NCI-H1092 (cell line): ENCODE measurements around the gene PACRG.

Source experiments
- DNase-seq: peaks from one replicate; lab custom pipeline; 2025; lab: John Stamatoyannopoulos, UW

The PACRG gene

DNA sequence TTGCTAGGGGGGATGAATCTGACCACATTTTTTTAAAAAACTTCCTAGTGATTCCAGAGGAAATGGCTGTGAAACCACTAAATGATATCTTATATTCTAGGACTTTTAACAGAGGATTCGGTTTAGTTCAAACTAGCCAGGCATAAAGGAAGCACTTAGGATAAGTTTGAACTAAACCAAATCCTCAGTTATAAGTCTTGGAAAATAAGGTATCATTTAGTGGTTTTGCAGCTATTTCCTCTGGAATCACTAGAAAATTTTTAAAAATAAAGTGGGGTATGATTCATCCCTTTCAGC lies 358.8 kb downstream of the PACRG start:
- no peak for DNase-seq

- no peak for DNase-seq
Measured at GRCh38 chr6:163087981-163088380, 360.2 kb downstream of the PACRG start.

GRCh38 chr6:163092876-163093275 lies 365.1 kb downstream of the PACRG start:
- DNase-seq, result no peak

GRCh38 chr6:163094881-163095280 lies 367.1 kb downstream of the PACRG start:
- no peak for DNase-seq

GRCh38 chr6:163095401-163095800 lies 367.6 kb downstream of the PACRG start:
- DNase-seq, result no peak

DNA sequence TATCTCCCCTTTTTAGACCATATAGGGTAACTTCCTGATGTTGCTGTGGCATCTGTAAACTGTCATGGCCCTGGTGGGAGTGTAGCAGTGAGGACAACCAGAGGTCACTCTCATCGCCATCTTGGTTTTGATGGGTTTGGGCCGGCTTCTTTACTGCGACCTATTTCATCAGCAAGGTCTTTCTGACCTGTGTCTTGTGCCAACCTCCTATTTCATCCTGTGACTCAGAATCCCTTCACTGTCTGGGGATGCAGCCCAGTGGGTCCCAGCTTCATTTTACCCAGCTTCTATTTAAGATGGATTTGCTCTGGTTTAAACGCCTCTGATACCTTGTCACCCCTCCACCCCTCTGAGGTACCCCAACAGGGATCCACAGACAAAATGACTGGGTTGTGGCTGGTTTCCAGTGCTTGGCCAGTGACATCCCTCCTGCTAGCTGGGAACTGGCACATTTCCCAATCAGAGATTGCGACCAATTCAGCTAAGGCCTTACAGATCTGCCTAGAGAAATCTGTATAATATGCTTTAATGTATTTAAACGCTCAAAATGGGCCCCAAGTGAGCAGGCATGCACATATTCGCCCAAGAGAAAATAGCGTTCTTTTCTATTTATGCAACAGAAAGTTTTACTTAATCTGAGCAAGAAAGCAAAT lies 371.2 kb downstream of the PACRG start:
- DNase-seq, result no peak

DNA sequence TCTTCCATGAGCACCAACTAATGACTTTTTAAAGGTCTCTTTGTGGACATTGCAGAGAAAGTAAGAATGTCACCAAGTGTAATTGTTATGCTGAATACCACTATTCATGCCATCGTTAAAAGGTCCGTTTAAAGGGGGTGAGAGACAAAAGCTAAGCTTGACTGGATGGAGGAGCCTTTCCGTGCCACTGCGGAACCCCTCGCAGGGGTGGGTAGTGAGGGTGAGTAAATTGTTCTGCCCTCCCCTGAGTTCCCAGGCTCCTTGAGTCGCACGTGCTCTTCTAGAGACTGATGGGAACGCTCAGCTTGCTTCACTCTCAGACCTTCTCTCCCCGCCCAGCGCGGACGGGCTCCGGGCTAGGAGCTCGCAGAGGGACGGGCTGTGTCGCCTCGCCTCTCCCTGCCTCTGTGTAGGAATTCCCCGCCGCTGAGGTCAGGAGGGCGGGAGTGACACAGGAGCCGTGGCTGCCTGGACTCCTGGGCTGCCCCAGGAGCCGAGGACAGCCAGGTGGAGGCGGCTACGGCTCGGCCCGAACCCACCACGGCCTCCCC lies 371.9 kb downstream of the PACRG start:
- DNase-seq, result no peak

GRCh38 chr6:163100259-163100658 lies 372.5 kb downstream of the PACRG start:
- DNase-seq, result no peak

GRCh38 chr6:163113358-163113962 lies 385.7 kb downstream of the PACRG start:
- no peak for DNase-seq

DNA sequence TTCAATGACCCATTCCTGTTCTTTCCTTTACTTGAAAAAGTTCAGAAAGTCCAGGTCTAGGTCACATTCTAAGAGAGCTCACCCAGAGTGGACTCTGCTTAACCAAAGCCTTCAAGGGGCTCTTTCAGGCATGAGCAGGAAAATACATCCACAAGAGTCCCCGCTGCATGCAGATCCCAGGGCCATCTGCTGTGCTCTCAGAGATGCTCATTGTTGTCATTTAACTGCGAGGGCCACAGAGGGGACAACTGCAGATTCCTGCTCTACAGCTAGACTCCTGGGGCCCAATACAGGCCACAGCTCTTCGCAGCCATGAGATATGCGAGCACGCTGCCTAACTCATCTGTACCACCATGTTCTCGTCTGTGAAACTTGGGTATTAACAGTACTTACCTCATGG lies 391.2 kb downstream of the PACRG start:
- no peak for DNase-seq

DNA sequence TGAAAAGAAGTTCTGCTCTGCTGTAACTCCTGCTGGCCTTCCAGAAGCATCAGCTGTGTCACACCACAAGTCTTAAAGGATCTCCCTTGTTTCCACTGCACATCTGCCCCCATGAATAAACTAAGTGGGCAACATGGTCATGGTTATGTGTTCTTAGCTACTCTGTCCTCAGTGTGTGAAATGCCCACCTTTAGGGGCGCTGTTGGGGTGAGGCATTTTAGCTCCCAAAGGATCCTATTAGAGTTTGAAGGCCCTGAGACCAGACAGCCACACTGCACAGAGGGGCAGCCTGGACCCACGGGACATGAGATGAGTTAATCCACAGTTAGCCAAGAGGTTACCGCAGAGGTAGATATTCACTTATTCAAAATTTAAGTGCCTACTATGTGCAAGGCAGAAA lies 392.4 kb downstream of the PACRG start:
- DNase-seq, result no peak

DNA sequence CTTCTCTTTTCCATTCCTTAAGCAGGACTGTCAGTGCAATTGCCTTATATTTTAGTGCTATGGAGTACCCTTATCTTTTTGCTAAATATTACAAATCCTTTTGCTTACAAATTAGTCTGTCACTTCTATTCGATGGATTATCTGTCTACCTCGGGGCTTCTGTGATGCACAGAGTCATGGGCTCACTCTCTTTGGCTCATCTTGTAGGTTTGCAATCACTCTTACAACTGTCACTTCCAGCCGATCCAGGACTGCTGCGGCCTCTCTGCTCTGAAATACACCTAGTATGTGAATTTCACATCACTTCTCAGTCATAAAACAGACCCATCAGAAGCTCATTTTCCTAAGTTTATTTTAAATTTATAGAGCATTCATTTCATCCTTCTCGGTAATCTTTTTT lies 393.5 kb downstream of the PACRG start:
- no peak for DNase-seq

DNA sequence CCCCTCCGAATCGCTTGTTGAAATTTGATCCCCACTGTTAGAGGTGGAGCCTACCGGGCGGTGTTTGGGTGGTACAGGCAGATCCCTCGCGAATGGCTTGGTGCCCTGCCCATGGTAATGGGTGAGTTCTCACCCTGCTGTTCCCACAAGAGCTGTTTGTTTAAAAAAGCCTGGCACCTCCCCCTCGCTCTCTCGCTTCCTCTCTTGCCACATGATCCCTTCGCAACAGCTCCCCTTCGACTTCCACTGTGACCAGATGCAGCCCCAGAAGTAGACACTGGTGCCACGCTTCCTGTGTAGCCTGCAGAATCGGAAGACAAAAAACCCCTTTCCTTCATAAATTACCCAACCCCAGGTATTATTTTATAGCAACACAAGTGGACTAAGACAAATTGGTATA lies 394.6 kb downstream of the PACRG start:
- no peak for DNase-seq

DNA sequence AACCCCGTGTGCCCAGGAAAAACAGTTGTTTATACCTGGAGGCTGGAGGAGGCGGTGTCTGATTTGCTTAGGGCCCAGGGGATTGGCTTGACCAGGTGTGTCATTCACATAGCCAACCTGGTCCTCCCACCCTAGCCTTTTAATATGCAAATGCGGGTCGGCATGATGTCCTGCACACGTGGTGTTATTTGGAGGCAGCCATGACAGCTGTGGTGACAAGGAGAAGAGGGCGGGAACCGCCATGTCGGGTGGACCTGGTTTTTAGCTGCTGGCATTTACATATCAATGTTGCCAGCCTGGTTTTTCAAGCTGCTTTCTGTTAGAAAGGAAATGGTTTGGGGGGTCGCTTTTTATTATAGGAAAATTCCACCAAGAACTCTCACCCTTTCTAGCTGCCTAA lies 395.3 kb downstream of the PACRG start:
- DNase-seq, result no peak

DNA sequence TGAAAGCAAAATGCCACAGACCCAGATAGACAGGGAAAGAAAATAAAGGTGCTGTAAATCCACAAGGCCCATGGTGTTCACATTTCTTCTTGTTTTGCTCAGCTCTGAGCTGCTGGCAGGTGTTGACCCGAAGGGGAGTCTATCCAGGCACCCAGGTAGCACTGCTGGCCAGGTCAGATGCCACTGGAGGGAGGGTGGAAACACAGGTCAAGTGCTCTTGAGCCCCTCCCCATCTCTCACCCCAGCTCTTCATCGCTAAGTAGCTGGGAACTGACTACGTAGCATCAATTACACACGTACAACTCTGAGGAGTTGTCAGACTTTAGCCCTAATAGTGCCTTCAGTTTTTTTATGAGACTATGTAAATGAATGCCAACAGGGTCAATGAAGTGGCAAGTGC lies 399.0 kb downstream of the PACRG start:
- DNase-seq, result no peak

DNA sequence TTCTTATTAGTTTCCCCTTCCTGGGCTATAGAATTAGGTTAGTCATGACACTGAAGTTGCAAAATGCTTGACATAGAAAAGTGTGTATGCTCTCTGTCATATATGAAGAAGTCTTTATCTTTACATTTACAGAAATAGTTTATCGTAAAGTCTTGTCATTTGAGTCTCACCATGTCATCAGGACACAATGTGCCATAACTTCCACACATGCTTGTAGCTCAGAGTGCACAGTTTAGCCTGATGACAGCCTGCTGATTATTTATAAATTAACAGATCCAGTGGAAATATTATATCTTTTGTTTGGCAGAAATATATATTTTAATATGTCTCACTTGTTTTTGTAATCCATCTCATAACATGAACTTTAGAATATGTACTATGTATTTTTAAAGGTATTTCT lies 399.8 kb downstream of the PACRG start:
- DNase-seq, result no peak

DNA sequence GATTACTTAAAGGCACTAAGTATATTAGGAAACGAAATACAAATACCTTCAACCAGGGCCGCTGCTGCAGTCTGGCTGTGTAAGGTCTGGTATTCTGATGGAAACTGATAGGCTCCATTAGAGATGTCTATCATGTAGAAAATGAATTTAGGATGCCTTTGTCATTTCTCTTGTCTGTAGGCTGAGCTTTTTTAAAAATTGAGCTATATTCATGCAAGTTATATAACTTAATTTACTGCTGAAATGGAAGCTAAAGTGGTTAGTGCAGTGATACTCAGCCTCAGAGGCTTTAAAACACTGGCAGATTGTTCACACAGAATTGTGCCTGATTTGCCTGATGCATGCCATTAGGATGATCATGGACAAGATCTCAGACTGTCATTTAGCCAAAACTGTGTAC lies 400.6 kb downstream of the PACRG start:
- DNase-seq, result no peak

DNA sequence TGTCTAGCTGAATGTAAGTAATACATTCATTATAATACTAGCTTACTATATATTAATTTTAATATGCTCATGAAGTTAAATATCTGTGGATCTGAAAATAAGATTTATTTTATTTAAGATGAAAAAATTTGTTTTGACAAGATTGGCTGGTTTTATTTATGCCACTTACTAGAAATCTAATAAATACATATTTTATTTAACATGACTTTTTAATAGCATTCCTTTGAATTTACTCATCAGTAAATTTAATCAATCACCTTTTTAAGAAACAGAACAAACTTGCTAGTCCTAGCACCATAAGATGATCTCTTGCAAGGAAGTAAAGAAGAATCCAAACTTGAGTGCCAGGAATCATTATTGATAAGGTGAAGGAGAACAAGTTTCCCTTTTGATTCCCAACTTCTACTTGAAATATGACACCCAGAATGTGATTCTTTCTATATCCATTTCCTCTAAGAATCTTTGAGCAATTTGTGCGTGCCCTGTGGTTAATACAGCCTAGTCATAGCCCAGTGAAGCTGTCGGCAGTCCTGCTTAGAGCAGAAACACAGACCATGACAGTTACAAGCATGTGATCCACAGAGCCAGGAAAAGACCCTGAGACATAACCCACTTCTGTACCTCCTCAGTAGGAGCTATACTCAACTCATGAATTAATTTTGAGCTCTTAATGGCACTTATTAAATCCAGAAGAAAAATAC lies 404.4 kb downstream of the PACRG start:
- no peak for DNase-seq

- DNase-seq, result no peak
Measured at GRCh38 chr6:163133017-163133416, 405.2 kb downstream of the PACRG start.

GRCh38 chr6:163133691-163134090 lies 405.9 kb downstream of the PACRG start:
- DNase-seq, result no peak

DNA sequence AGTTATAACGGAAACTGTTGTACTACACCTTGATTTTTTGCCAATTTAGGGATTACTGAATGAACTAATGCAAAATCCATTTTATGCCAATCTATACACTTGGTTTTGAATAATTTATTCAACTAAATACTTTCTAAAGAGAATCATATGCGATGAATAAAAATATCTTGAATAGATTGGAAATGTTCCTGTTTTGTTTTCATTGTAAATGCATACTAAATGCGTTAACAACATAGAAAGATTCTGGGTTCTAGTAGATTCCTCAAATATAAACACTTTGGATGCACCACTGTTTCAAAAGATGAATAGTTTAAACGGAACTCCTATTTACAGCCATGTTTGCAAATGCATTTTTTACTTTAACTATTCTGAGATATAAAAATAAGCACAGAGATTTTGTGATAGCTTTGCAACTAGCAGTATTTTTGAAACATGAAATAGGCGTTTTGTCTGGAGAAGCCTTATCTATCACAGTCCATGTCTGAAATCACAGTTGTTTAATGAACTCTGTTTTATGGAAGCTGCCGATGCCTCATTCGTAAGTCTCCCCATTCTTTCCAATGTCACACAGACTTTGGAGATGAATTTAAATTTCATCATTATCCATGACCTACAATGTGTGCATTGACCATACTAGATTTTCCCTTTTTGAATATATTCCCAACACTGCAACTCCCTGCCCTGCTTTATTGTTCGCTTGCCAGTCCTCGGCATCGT lies 409.1 kb downstream of the PACRG start:
- no peak for DNase-seq

DNA sequence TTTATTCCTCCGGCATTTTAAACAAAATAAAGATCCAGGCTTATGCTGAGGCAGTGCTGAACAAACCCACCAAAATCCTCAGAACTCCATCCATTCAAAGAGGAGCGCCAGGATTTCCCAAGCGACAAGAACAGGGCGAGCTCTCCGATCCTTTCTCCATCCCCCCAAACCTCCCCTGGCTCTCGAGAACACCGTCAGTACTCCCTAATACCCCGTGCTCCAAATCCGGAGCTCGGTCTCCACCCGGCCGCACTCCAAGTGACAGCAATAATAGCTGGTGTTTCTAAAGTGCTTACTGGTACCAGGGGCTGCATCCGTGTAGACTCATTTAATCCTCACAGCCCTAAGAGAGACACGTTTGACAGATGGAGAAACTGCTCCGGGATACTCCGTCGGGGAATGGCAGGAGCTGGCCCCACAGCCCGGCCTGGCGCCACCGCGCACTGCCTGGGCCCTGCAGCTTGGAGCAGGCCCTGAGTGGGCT lies 409.7 kb downstream of the PACRG start:
- DNase-seq, result no peak

- no peak for DNase-seq
Measured at GRCh38 chr6:163146036-163146435, 418.3 kb downstream of the PACRG start.
